ENCODE measurements around the gene BANP.

BANP gene

DNA sequence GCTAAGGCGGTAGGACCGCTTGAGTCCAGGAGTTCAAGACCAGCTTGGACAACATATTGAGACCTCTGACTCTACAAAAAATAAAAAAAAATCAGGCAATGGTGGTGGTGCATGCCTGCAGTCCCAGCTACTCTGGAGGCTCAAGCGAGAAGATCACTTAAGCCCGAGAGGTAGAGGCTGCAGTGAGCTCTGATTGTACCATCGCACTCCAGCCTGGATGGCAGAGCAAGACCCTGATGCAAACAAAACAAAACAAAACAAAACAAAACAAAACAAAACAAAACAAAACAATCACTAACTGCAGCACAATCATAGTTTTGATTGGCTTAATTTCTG lies 2.5 kb upstream of the BANP start:
- TF ChIP-seq, protein P1, sequence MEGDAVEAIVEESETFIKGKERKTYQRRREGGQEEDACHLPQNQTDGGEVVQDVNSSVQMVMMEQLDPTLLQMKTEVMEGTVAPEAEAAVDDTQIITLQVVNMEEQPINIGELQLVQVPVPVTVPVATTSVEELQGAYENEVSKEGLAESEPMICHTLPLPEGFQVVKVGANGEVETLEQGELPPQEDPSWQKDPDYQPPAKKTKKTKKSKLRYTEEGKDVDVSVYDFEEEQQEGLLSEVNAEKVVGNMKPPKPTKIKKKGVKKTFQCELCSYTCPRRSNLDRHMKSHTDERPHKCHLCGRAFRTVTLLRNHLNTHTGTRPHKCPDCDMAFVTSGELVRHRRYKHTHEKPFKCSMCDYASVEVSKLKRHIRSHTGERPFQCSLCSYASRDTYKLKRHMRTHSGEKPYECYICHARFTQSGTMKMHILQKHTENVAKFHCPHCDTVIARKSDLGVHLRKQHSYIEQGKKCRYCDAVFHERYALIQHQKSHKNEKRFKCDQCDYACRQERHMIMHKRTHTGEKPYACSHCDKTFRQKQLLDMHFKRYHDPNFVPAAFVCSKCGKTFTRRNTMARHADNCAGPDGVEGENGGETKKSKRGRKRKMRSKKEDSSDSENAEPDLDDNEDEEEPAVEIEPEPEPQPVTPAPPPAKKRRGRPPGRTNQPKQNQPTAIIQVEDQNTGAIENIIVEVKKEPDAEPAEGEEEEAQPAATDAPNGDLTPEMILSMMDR (conservative IDR thresholded peaks at IDR 0.05; ENCODE audit: control insufficient read depth, insufficient read depth, low read depth, low read length): no peak
- no peak overlapping the region for H3K4me3 ChIP-seq (ENCODE audit: control insufficient read depth, low read depth, low read length)
- DNase-seq (ENCODE audit: low read depth): no peak

GRCh38 chr16:87949071-87949744 lies 2.0 kb upstream of the BANP start:
- H3K4me3 ChIP-seq (ENCODE audit: control insufficient read depth, low read depth, low read length): no peak overlapping the region
- no peak for DNase-seq (ENCODE audit: low read depth)
- TF ChIP-seq, protein P1 (conservative IDR thresholded peaks at IDR 0.05; ENCODE audit: control insufficient read depth, insufficient read depth, low read depth, low read length): no peak

DNA sequence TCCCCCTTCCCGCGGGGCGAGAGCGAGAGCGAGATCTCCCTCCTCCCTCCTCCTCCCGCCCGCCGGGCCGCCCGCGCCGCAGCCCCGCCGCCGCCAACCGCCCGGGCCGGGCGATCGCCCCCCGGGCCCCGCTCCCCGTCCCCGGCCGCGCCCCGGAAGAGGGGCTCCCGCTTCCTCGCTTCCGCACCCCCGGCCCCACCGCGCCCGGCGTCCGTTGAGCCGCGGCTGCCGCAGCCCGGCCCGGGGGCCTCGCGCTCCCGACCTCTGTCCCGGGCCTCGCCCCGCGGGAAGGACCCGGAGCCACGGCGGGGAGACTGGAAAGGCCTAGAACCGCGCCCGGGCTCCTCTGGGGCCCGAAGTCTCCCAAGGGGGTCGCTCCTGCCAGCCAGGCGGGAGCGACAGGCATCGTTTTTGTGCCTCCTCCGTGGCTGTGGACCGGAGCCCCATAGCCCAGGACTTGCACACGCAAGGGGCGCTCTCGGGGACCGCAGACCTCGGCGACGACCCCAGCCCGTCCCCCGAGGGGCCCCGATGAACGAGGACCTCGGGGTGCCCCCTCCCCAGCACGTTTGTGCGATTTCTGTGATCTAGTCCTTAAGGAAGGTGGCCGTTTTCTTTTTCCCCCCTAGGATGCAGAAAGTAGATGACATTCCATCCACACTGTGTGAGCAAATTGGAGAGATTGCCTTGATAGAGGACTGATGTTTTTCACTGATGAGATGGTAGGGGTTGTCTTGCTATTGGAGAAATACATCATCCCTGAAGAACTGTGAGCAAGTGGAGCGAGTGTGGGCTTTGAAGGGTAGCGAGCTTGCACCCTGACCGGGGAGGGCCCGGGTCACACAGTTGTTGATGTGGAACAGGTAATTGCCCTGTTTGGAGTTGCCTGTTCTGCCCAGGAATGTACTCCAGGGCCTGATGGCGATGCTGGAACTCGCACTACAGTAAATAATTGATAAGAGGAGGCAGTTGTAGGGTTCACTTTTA lies 611 bp downstream of the BANP start:
- TF ChIP-seq, protein P1 (conservative IDR thresholded peaks at IDR 0.05; ENCODE audit: control insufficient read depth, insufficient read depth, low read depth, low read length): no peak
- DNase-seq (ENCODE audit: low read depth): no peak
- peak overlapping the region; percentile 91 for H3K4me3 ChIP-seq (ENCODE audit: control insufficient read depth, low read depth, low read length)

DNA sequence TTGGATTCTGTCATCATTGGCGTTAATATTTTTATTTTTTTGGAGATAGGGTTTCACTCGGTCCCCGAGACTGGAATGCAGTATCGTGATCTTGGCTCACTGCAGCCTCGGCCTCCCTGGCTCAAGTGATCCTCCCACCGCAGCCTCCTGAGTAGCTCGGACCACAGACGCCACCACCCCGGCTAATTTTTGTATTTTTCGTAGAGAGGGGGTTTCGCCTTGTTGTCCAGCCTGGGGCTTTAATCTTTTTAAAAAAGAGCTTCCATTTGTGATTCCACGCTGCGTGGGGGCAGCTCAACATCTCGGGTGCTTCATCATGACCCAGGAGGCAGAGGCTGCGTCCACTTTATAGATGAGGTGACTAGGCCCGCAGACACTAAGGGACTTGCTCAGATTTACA lies 1.5 kb downstream of the BANP start:
- peak overlapping the region; percentile 91 for H3K4me3 ChIP-seq (ENCODE audit: control insufficient read depth, low read depth, low read length)
- DNase-seq (ENCODE audit: low read depth): no peak
- TF ChIP-seq, protein P1 (conservative IDR thresholded peaks at IDR 0.05; ENCODE audit: control insufficient read depth, insufficient read depth, low read depth, low read length): no peak

GRCh38 chr16:87953308-87954215 lies 2.3 kb downstream of the BANP start:
- no peak overlapping the region for H3K4me3 ChIP-seq (ENCODE audit: control insufficient read depth, low read depth, low read length)
- DNase-seq (ENCODE audit: low read depth): no peak
- TF ChIP-seq, protein P1 (conservative IDR thresholded peaks at IDR 0.05; ENCODE audit: control insufficient read depth, insufficient read depth, low read depth, low read length): no peak

- no peak for DNase-seq (ENCODE audit: low read depth)
- no peak overlapping the region for H3K4me3 ChIP-seq (ENCODE audit: control insufficient read depth, low read depth, low read length)
- TF ChIP-seq, protein P1 (conservative IDR thresholded peaks at IDR 0.05; ENCODE audit: control insufficient read depth, insufficient read depth, low read depth, low read length): no peak
Measured at GRCh38 chr16:87954361-87954760, 3.1 kb downstream of the BANP start.

All from fibroblast of mammary gland (primary cell).